GM21786 (cell line): ENCODE results near the gene RIPK4.

Experiments used
- ATAC-seq: cut with Tn5 transposase; IDR thresholded peaks from one replicate; pipeline ENCODE4 v1.9.1; 2021; ENCODE audit not compliant: unreplicated experiment

Gene RIPK4

DNA sequence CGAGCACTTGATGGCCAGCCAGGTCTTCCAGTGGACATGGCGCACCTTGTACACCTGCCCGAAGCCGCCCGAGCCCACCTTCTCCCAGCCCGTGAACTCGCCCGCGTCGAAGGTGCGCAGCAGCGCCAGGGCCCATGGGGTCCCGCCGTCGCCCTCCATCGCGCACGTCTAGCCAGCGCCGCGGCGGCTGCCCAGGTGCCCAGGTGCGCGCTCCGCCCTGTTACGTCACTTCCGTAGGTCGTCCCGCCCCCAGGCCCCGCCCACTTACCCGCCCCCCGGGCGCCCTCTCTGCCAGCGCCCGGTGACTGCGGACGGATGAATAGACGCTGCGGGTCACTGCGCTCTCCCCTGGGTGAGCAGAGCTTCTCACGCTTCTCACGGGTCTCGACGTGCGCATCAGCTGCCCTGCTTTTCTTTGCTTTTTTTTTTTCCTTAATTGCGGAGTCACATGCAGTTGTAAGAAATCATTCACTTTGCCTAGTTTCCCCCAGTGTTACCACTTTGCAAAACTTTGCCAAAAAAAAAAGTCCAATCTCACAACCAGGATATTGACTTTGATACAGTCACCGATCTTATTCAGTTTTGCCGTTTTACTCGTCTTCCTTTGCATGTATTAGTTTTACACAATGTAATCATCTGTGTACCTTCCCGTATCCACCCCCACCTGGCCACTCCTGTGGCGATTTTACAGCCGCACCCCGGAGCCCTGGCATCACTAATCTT is at the start of gene RIPK4:
RIPK4 (minus strand) TSS at position 170 of the 723 bp plus-strand sequence; CDS start at position 159, 11 bp downstream.
- ATAC-seq: no peak

DNA sequence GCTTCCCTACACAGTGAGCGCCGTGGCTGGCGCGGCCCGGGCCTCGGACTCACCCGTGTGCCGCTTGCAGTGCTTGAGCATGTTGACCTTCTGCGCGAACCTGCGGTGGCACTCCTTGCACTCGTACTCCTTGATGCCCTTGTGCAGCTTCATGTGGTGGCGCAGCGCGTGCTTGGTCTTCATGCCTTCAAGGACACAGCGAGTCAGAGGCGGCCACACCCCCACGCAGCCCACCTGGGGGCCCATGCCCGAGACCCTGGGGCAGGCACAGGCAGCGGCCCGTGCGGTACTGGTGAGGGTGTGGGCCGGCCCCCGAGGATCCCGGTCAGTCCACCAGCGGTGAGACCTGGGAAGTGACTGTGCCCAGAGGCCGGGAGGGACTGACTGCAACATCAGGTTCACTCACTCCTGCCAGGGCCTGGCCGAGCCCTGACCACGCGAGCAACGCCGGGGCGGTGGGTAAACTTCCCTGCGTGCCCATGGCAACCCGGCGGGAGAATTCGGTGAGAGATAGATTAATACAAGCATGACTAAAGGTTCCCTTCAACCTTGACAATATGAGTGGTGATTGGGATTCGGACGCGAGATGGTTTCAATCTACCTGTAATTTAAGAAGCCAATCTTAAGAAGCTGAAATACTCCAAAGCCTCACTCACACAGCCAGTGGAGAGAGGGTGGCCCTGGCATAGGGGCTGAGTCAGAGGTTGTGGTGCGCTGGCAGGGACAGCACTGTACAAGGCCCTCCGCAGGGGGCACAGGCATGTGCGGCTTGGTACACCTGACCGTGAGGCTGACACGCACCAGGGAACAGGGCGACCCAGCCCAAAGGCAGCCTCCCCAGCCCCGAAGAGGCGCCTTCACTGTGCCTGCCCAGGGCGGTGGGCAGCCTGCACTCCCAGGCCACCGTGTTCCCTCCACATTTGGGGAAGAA is 49.1 kb upstream of the RIPK4 start:
- no peak for ATAC-seq

GRCh38 chr21:41813226-41813625 is 46.4 kb upstream of the RIPK4 start:
- ATAC-seq: no peak

- no peak for ATAC-seq
These were observed 45.8 kb upstream of the RIPK4 start for GRCh38 chr21:41812679-41813078.

- ATAC-seq: no peak
These were observed 43.7 kb upstream of the RIPK4 start for GRCh38 chr21:41810597-41810932.

GRCh38 chr21:41809891-41810596 is 43.2 kb upstream of the RIPK4 start:
- no peak for ATAC-seq

- no peak for ATAC-seq
These were observed 42.0 kb upstream of the RIPK4 start for GRCh38 chr21:41808846-41809245.

GRCh38 chr21:41808094-41808493 is 41.2 kb upstream of the RIPK4 start:
- ATAC-seq: no peak

GRCh38 chr21:41806773-41807172 is 39.9 kb upstream of the RIPK4 start:
- no peak for ATAC-seq

GRCh38 chr21:41805643-41806042 is 38.8 kb upstream of the RIPK4 start:
- ATAC-seq: no peak

GRCh38 chr21:41805038-41805437 is 38.2 kb upstream of the RIPK4 start:
- ATAC-seq: no peak

DNA sequence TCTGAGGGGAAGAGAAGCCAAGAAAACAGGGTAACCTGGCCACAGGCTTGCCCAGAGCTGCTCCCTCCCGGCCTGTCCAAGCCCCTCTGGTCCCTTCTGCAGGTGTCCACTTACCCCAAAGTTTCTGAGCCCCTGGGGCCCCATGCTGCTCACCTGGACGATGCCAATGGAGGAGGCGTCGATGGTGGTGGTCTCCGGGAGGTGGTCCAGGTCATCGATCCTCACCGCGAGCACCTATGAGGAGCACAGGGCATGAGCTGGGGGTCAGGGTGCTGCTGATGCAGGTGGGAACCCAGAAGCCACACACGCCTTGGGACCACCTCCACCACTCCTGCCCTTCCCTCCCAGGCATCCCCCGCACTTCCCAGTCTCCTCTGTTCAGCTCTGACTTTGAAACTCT is 37.5 kb upstream of the RIPK4 start:
- ATAC-seq: no peak

DNA sequence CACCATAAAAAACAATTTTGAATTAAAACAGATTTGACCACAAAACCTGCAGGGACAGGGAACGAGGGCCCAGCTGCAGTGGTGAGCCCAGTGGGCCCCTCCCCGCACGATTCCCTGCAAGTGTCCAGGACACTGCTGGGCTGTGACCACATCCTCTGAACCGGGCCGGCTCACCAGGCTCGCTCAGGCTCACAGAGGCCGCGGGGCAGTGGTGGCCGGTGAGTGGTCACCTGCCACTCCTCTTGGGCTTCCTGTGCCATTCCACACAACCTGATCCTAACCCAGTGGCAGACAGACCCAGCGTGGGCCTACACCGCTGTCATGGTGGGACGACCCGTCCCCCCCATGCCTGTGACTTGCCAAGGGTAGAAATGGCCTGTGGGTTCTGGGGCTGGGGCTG is 36.5 kb upstream of the RIPK4 start:
- ATAC-seq: no peak

GRCh38 chr21:41802684-41803083 is 35.8 kb upstream of the RIPK4 start:
- no peak for ATAC-seq

DNA sequence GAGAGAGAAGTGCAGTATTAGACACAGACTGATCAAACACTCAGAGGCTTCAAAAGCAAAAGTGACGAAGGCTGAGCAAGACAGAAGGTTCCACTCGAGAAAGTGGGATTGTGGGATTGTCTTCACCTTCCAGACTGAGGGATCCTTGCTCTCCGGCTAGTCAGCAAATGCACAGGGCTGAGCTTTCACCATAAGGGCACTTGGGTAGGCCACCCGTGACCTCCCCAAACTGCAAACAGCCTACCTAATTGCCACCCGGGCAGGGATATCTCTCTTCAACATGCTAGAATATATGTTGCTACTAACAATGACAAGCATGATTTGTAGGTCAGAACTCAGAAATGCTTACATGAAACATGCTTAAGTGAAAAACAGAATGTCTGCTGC is 35.3 kb upstream of the RIPK4 start:
- ATAC-seq: no peak

- ATAC-seq: no peak
These were observed 34.7 kb upstream of the RIPK4 start for GRCh38 chr21:41801321-41802197.

GRCh38 chr21:41800425-41801320 is 33.8 kb upstream of the RIPK4 start:
- ATAC-seq: no peak

DNA sequence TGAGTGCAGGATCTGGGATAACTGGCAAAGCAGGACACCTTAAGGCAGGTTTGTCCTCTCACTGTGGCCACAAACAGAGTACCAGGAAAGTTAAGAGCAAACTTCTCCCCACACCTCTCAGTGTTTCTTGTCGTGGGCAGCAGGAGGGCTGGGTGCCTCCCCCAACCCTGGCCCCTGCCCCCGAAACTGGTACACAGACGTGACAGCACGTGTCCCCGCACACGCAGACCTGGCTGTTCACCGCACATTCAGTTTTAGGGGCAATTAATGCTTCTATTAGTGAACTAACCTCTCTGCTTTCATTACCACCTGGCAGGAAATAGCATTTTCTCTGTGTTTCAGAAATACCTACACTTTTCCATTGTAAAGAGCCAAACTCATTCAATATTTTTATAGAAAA is 32.9 kb upstream of the RIPK4 start:
- ATAC-seq: no peak

DNA sequence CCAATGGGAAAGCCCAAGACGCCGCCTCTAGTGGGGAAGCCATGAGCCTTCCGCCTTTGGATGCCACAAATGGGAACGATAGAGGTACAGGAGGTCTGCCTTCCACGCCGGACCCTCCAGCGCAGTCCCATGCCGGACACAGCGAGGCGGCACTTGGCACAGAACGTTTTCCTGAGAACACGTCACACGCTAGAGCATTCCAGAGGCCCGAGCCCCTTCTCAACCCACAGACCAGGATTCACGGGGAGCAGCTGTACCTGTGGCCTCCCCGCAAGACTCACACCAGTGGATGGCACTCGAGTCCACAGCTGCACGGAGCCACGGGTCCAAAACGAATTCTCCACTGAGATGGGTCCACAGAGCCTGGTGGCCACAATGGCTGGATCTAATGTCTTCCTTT is 31.5 kb upstream of the RIPK4 start:
- ATAC-seq: no peak
